K562 (cell line): ENCODE data around the gene RGS19. TPM values are rescaled to one million over a fixed set of nuclear protein-coding genes. Genes with fewer than 3 reads are reported as not detected.
A peak's percentile ranks its signal among the peaks of the same experiment; 100 is the strongest.

Experiments used
- ATAC-seq: fragments of 200-7000 bp; cut with Tn5 transposase; 3 replicates; pipeline ENCODE4 v1.9.1; 2020; ENCODE audit warnings: moderate library complexity
- BruUV-seq: library from RNA; stranded (reverse); fragments of 400-500 nt; replicated peaks from 2 replicates; lab custom pipeline; 2021; lab: Mats Ljungman, UMichigan
- CTCF ChIA-PET: fragments of 300-600 bp; formaldehyde crosslinking; extraction: SDS; loops from one replicate; lab custom pipeline; 2021; ENCODE audit warnings: low intra/inter-chr PET ratio; lab: Yijun Ruan, JAX
- POLR2A ChIA-PET: fragments of 300-600, 350-650 bp; sonication (Branson Sonifier 250); formaldehyde crosslinking; extraction: SDS; loops from one replicate; lab custom pipeline; 2021; ENCODE audit warnings: antibody characterized with exemption, inconsistent platforms; lab: Yijun Ruan, JAX
- DNase-seq, 4 experiments: peaks; one replicate each; pipeline versions ENCODE4 v3.0.0 to v3.0.0-alpha.2; 2011 to 2018; ENCODE audit warnings: low spot score in 3 of 4, mixed read lengths in 3 of 4; ENCODE audit errors: extremely low read depth in 1 of 4
- FAIRE-seq: peaks from 2 replicates; lab custom pipeline; 2011; peaks lifted over from hg19 to GRCh38; lab: Jason Lieb, UNC
- H2AFZ ChIP-seq: 2 replicates; pipeline ENCODE4 v1.6.0; 2011; ENCODE audit warnings: low read depth, low read length, control low read depth, inconsistent platforms
- H3K27ac ChIP-seq: fragments of 200-600 bp; 3 replicates; pipeline ENCODE4 v1.8.0; 2011; ENCODE audit warnings: low read depth, mild to moderate bottlenecking, control low read depth, inconsistent platforms, low read length, moderate library complexity, mixed read lengths; ENCODE audit errors: extremely low read depth
- H3K27me3 ChIP-seq, 2 experiments: fragments of 300-600 bp in 1 of 2; 2 replicates in 1 of 2; 3 replicates in 1 of 2; pipeline versions ENCODE4 v1.6.0 to v1.8.0; 2011; ENCODE audit warnings: inconsistent platforms in 2 of 2, low read length in 2 of 2, mild to moderate bottlenecking in 1 of 2, mixed read lengths in 1 of 2, moderate library complexity in 1 of 2; ENCODE audit not compliant: control insufficient read depth in 2 of 2, insufficient read depth in 2 of 2
- H3K36me3 ChIP-seq: fragments of 300-600 bp; 3 replicates; pipeline ENCODE4 v1.8.0; 2011; ENCODE audit warnings: mild to moderate bottlenecking, low read length, inconsistent platforms; ENCODE audit not compliant: control insufficient read depth, insufficient read depth
- H3K4me1 ChIP-seq, 2 experiments: fragments of 200-600 bp in 1 of 2; replicated peaks in 1 of 2; 2 replicates in 1 of 2; 3 replicates in 1 of 2; pipeline versions ENCODE4 v1.5.1 to v1.8.0; 2011; ENCODE audit warnings: inconsistent platforms in 2 of 2, low read length in 2 of 2, mild to moderate bottlenecking in 1 of 2, mixed read lengths in 1 of 2, moderate library complexity in 1 of 2; ENCODE audit not compliant: control insufficient read depth in 2 of 2, insufficient read depth in 2 of 2
- H3K4me2 ChIP-seq: 2 replicates; pipeline ENCODE4 v1.6.1; 2011; ENCODE audit warnings: low read length, control low read depth, inconsistent platforms, mixed read lengths; ENCODE audit not compliant: insufficient read depth
- H3K4me3 ChIP-seq: fragments of 200-600 bp; sonication (generic), shearing (Covaris generic); 2 replicates; pipeline ENCODE4 v1.5.1; 2016; ENCODE audit warnings: control low read depth, inconsistent platforms
- H3K79me2 ChIP-seq: fragments of 200-600 bp; 3 replicates; pipeline ENCODE4 v1.8.0; 2011; ENCODE audit warnings: low read length, inconsistent platforms; ENCODE audit not compliant: control insufficient read depth, insufficient read depth
- H3K9ac ChIP-seq, 2 experiments: 2 replicates each; pipeline versions ENCODE4 v1.6.0 to v1.6.1; 2011; ENCODE audit warnings: low read depth in 2 of 2, low read length in 2 of 2, control low read depth in 1 of 2, inconsistent platforms in 1 of 2, mild to moderate bottlenecking in 1 of 2, mixed read lengths in 1 of 2; ENCODE audit not compliant: insufficient read depth in 1 of 2
- H3K9me1 ChIP-seq: one replicate; pipeline ENCODE4 v1.6.0; 2011; ENCODE audit warnings: inconsistent platforms, mild to moderate bottlenecking, low read length, moderate library complexity; ENCODE audit not compliant: control insufficient read depth, insufficient read depth
- H3K9me3 ChIP-seq: replicated peaks from 2 replicates; pipeline ENCODE4 v1.5.1; 2011; ENCODE audit warnings: low read depth, low read length, inconsistent platforms; ENCODE audit not compliant: control insufficient read depth, insufficient read depth
- H4K20me1 ChIP-seq: replicated peaks from 2 replicates; pipeline ENCODE4 v1.6.1; 2011; ENCODE audit warnings: low read length, inconsistent platforms, mixed read lengths; ENCODE audit not compliant: control insufficient read depth, insufficient read depth
- BCL6 ChIP-seq: fragments of 250-450 bp; sonication (Bioruptor Pico); IDR thresholded peaks from 2 replicates; pipeline ENCODE4 v1.4.0; 2020
- BRD4 ChIP-seq: fragments of 200-600 bp; sonication (generic); IDR thresholded peaks from 2 replicates; pipeline ENCODE4 v1.6.1; 2017; ENCODE audit warnings: inconsistent platforms
- BRD9 ChIP-seq: fragments of 450-650 bp; IDR thresholded peaks from 2 replicates; pipeline ENCODE4 v1.6.1; 2018; ENCODE audit warnings: low read depth; ENCODE audit not compliant: partially characterized antibody
- CBFA2T2 ChIP-seq: fragments of 450-650 bp; conservative IDR thresholded peaks from 2 replicates; pipeline ENCODE4 v1.6.1; 2017; ENCODE audit warnings: mild to moderate bottlenecking
- CREB1 ChIP-seq, 2 experiments: sonication (generic) in 1 of 2; formaldehyde crosslinking in 1 of 2; IDR thresholded peaks; 2 replicates each; pipeline versions ENCODE4 v1.6.1 to v1.8.0; 2012 to 2022; ENCODE audit warnings: inconsistent platforms in 1 of 2, mild to moderate bottlenecking in 1 of 2, missing genetic modification reagents in 1 of 2, moderate library complexity in 1 of 2
- DPF2 ChIP-seq: fragments of 450-650 bp; IDR thresholded peaks from 2 replicates; pipeline ENCODE4 v1.6.1; 2016
- EGR1 ChIP-seq: fragments of 450-650 bp; conservative IDR thresholded peaks from 2 replicates; pipeline ENCODE4 v1.6.1; 2017; ENCODE audit warnings: mild to moderate bottlenecking
- HDAC6 ChIP-seq: IDR thresholded peaks from 2 replicates; pipeline ENCODE4 v1.6.1; 2012; ENCODE audit warnings: low read depth, mild to moderate bottlenecking, control low read depth, inconsistent platforms, low read length, moderate library complexity
- PHF21A ChIP-seq: fragments of 450-650 bp; IDR thresholded peaks from 2 replicates; pipeline ENCODE4 v1.6.1; 2017; ENCODE audit warnings: low read depth, borderline replicate concordance
- ZNF140 ChIP-seq: fragments of 250-450 bp; sonication (Bioruptor Pico); IDR thresholded peaks from 2 replicates; pipeline ENCODE4 v1.8.0; 2021; ENCODE audit warnings: moderate library complexity, mild to moderate bottlenecking, inconsistent platforms
- ZNF224 ChIP-seq: sonication (generic); formaldehyde crosslinking; IDR thresholded peaks from 2 replicates; pipeline ENCODE4 v1.8.0; 2022; ENCODE audit warnings: mild to moderate bottlenecking, missing genetic modification reagents
- WGBS: fragments of 100-300 bp; shearing (Covaris generic); methylation state at CpG from one replicate; pipeline ENCODE4 v1.1.6; 2016; ENCODE audit warnings: low coverage, mixed read lengths; ENCODE audit not compliant: insufficient coverage; ENCODE audit errors: missing lambda C conversion rate; 5-methylcytosine and 5-hydroxymethylcytosine counted together
- in situ Hi-C: fragments of 300-500 bp; cut with MboI; formaldehyde crosslinking; loops from 4 replicates; pipeline ENCODE4 v1.15.0; 2018; ENCODE audit warnings: inconsistent platforms, mixed read lengths
- intact Hi-C: fragments of 100-400 bp; cut with micrococcal nuclease; formaldehyde crosslinking; loops from 2 replicates; pipeline ENCODE4 v1.14.2; 2022
- polyA plus RNA-seq, 8 experiments: library from polyadenylated mRNA; depleted of rRNA in 4 of 8; stranded (reverse) in 5 of 8; unstranded in 3 of 8; fragments of >200 nt; fragmentation: Nextera tagmentation in 2 of 8; fragmentation: Illumina TruSeq in 1 of 8; extraction: Ambion mirVana in 2 of 8; extraction: Trizol in 1 of 8; gene quantifications; 2 replicates each; pipeline versions ENCODE4 v1.2.1 to v1.2.3, GENCODE V29; 2011 to 2014; ENCODE audit warnings: inconsistent platforms in 1 of 8, missing spikeins in 1 of 8
- total RNA-seq, 7 experiments: library from RNA; depleted of rRNA in 6 of 7; stranded (reverse); fragments of >200 nt in 6 of 7; fragmentation: Illumina TruSeq in 2 of 7; extraction: Trizol in 2 of 7; gene quantifications; 2 replicates each; pipeline versions ENCODE4 v1.2.1 to v1.2.3, GENCODE V29; 2011 to 2021; ENCODE audit warnings: low replicate concordance in 1 of 7
- TF ChIP-seq, protein P1 (sequence below): fragments of 250-450 bp; sonication (Bioruptor Pico); IDR thresholded peaks from 2 replicates; pipeline ENCODE4 v1.8.0; 2022; ENCODE audit warnings: moderate library complexity, mild to moderate bottlenecking, inconsistent platforms
- TF ChIP-seq, protein P2 (sequence below): fragments of 450-650 bp; IDR thresholded peaks from 2 replicates; pipeline ENCODE4 v1.6.1; 2014; ENCODE audit warnings: low read depth, mild to moderate bottlenecking, moderate library complexity, borderline replicate concordance
- TF ChIP-seq, protein P3 (sequence below): fragments of 250-450 bp; sonication (Bioruptor Pico); IDR thresholded peaks from 2 replicates; pipeline ENCODE4 v1.8.0; 2021; ENCODE audit warnings: moderate library complexity, mild to moderate bottlenecking, inconsistent platforms
- TF ChIP-seq, protein P4 (sequence below): sonication (generic); formaldehyde crosslinking; IDR thresholded peaks from 2 replicates; pipeline ENCODE4 v1.8.0; 2022; ENCODE audit warnings: mild to moderate bottlenecking, missing genetic modification reagents, borderline replicate concordance

The RGS19 gene
- total and polyA plus RNA-seq, 9 of the 15 experiments (the other 6 are each of a cell fraction or from before 2014, with no cell fraction given) = 0.41 to 23.7 (median 14.6) TPM

DNA sequence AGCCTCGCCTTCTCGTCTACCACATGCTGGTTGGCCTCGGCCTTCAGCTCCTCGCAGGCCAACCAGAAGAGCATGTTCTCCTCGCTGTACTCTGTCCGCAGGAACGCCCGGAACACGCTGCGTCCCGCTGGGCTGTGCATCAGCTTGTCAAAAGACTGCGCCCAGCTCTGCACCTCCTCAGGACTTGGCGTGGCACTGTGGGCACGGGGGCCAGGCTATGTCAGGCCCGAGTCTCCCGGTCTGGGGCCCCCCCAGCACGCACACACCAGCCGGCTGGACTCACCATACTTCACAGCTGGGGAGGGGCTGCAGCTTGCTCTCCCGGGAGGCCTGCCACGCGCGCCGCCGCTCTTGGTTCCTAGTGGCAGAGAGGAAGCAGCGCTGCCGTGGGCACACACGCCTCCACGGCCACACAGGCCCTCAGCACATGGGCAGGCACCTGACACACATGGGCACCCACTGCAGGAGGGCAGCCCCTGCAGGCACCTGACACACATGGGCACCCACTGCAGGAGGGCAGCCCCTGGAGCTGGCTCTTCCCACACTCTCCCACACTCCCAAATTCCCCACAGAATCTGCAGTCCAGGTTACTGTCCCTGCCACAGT lies 5.0 kb downstream of the RGS19 start:
- ChIA-PET POLR2A (interaction anchor here (0.9 to 1.5 kb wide), 3 partner anchors 8 to 14 kb away, joined by 3 to 4 read pairs (median 4); no protein-coding TSS in a partner anchor), CTCF (no interaction called here)
- Histone ChIP-seq H3K9me1 (no peaks in the 10 kb centered on the region), H3K4me1 (peaks cover 13 to 83% of the 10 kb centered on the region in 2 experiments; a peak in 4 of 5 replicates), H3K9me3 (no peaks in the 10 kb centered on the region), H3K79me2 (peaks cover 10% of the 10 kb centered on the region; the same call in 2 of the 3 replicates), H2AFZ (no peak overlapping the region), H3K4me2 (no peak overlapping the region), H3K9ac (peak overlapping the region in 1 of 2 experiments; percentile 68; a peak in 2 of 4 replicates), H3K4me3 (no peak overlapping the region), H3K27ac (no peak overlapping the region), H4K20me1 (no peaks in the 10 kb centered on the region), H3K36me3 (peaks cover 8% of the 10 kb centered on the region; the same call in 1 of the 3 replicates), H3K27me3 (no peaks in the 10 kb centered on the region)
- no peak for ATAC-seq
- no TSS peak for BruUV-seq
- FAIRE-seq = no peak
- WGBS = 87% methylated on average over 18 of the region's 28 CpGs
- DNase-seq = no peak
- no peak for TF ChIP-seq CREB1 (IDR thresholded peaks at IDR 0.05)
- TF ChIP-seq CREB1 (CRISPR knock-in tag; IDR thresholded peaks at IDR 0.05) = no peak
- TF ChIP-seq, protein P1, sequence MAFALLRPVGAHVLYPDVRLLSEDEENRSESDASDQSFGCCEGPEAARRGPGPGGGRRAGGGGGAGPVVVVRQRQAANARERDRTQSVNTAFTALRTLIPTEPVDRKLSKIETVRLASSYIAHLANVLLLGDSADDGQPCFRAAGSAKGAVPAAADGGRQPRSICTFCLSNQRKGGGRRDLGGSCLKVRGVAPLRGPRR (CRISPR knock-in tag) = no peak
- no peak for TF ChIP-seq BCL6 (CRISPR knock-in tag)
- TF ChIP-seq EGR1 = no peak
- no peak for TF ChIP-seq ZNF140 (CRISPR knock-in tag)
- TF ChIP-seq, protein P2, sequence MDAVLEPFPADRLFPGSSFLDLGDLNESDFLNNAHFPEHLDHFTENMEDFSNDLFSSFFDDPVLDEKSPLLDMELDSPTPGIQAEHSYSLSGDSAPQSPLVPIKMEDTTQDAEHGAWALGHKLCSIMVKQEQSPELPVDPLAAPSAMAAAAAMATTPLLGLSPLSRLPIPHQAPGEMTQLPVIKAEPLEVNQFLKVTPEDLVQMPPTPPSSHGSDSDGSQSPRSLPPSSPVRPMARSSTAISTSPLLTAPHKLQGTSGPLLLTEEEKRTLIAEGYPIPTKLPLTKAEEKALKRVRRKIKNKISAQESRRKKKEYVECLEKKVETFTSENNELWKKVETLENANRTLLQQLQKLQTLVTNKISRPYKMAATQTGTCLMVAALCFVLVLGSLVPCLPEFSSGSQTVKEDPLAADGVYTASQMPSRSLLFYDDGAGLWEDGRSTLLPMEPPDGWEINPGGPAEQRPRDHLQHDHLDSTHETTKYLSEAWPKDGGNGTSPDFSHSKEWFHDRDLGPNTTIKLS = no peak
- no peak for TF ChIP-seq ZNF224 (CRISPR knock-in tag)
- TF ChIP-seq, protein P3, sequence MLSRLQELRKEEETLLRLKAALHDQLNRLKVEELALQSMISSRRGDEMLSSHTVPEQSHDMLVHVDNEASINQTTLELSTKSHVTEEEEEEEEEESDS = no peak
- no peak for TF ChIP-seq DPF2
- no peak for TF ChIP-seq HDAC6
- TF ChIP-seq BRD4 = no peak
- TF ChIP-seq PHF21A = no peak
- no peak for TF ChIP-seq BRD9
- no peak for TF ChIP-seq CBFA2T2
- TF ChIP-seq, protein P4, sequence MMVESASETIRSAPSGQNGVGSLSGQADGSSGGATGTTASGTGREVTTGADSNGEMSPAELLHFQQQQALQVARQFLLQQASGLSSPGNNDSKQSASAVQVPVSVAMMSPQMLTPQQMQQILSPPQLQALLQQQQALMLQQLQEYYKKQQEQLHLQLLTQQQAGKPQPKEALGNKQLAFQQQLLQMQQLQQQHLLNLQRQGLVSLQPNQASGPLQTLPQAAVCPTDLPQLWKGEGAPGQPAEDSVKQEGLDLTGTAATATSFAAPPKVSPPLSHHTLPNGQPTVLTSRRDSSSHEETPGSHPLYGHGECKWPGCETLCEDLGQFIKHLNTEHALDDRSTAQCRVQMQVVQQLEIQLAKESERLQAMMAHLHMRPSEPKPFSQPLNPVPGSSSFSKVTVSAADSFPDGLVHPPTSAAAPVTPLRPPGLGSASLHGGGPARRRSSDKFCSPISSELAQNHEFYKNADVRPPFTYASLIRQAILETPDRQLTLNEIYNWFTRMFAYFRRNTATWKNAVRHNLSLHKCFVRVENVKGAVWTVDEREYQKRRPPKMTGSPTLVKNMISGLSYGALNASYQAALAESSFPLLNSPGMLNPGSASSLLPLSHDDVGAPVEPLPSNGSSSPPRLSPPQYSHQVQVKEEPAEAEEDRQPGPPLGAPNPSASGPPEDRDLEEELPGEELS (CRISPR knock-in tag) = no peak
- intact Hi-C loops = no loop called here
- in situ Hi-C loops = no loop called here
